GM18873 (cell line): ENCODE data around the gene THYN1.
"Not testable (repeated sequence)": the region's sequence is repeated elsewhere in the genome, so short reads cannot be mapped to it uniquely, and the experiment has no call there.

Experiments used
- ATAC-seq: cut with Tn5 transposase; IDR thresholded peaks from one replicate; pipeline ENCODE4 v1.9.1; 2021; ENCODE audit warnings: mild to moderate bottlenecking, moderate library complexity, moderate number of reproducible peaks; ENCODE audit not compliant: unreplicated experiment, low FRiP score

Gene THYN1

DNA sequence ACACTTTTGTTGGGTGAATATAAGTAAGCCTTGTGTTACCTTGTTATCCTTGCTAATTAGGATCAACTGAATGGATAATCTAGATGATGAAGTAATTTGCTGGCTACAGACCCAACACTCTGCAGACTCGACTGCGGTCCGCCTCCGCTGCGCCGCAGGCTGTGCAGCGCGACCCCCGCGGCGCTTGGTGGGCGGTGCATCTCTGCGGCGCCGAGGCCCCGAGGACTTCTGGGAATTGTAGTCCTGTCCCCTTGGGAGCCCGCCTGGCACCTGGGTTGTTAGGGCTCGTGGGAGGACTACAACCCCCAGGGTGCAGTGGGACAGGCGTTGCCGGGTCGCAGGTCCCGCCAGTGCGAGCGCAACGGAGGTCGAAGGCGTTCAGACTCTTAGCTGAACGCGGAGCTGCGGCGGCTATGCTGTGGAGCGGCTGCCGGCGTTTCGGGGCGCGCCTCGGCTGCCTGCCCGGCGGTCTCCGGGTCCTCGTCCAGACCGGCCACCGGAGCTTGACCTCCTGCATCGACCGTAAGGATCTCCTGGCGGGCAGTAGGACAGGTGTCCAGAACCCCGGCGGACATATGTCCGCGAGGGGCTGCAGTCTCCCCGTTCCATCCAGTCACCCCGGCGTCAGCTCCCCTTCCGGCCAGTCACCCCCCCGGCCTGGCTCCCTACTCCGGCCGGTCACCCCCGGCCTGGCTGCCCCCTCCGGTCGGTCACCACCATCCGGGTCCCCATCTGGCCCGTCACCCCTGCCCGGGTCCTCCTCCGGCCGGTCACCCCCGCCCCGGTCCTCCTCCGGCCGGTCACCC lies at the start of gene THYN1, which contains the start of gene ACAD8:
THYN1 (minus strand) TSS at position 165 of the 806 bp plus-strand sequence. CDS start 470 bp downstream, outside the sequence.
ACAD8 (plus strand) TSS at position 381 of the 806 bp plus-strand sequence; CDS start at position 414, 33 bp downstream.
- peak; percentile 99 for ATAC-seq

DNA sequence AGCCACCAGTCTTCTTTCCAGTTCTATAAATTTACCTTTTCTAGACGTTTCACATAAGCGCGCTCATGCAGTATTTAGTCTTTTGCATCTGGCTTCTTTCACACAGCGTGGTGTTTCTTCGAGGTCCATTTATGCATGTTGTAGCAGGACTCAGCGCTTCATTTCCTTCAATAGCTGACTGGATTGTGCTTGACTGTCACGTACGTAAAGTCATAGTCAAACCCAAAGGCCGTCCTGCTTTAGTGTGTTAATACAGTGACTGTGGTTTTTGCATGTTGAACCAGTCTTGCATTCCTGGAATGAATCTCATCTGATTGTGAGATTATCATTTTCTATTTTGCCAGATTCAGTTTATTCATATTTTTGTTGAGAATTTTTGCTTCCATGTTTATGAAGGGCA lies 41.5 kb upstream of the THYN1 start:
- no peak for ATAC-seq

DNA sequence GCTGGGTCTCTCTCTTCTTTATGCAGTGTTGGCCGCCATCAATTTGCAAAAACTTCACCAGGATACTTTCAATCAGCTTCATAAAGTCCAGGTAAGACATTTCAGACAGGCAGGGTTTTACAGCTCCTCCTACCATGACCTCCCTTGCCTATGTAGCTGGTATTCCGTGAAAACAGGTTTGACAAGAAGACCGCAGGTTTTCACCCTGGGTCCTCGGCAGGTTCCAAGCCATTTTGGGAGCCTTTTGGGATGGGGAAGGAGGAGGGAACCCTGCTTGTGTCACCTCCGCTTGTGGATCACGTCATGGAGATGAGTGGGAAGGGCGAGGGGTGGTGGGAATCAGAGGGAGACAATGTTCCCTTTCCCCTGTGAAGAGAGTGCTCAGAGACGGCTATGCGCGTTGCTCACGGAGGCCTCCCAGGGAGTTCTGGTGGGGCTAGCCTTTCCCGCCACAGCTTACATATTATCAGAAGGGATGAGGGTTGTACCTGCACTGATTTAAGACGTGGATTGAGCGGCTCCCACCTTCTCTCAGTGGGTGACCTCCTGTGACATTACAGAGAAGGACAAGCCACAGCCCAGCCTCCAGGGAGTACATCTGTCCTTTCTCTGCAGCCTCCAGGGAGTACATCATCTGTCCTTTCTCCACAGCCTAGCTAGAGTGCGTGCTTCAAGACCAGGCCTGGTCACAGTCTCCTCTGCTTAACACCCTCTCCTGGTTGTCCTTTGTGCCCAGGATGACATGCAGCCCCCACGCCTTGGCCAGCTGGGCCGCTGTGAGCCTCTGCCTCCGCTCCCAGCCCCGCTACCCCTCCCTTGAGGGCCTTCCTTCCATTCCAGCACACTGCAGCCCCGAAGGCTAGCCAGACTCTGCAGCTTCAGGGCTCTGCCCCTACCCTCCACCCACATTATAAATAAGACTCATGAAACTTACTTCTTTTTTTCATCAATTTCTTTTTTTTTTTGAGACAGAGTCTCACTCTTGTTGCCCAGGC lies 40.3 kb upstream of the THYN1 start:
- ATAC-seq: no peak

DNA sequence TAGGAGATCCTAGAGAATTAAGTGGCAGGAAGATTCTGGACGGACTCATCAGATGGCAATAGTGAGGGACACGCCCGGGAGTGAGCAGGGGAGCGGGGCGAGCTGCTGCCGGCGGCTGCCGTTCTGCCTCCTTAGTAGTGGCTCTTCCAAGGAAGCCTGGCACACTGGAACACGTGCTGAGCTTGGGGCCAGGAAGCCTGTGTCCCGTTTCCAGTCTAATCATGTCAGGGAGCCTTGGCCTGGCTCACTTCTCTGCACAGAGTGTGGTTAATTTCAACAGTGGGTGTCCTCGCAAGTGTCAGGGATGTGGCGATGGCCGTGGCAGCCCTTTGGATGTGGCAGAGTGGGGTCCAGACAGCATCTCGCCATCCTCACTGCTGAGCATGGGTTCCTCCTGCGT lies 39.5 kb upstream of the THYN1 start:
- no peak for ATAC-seq

DNA sequence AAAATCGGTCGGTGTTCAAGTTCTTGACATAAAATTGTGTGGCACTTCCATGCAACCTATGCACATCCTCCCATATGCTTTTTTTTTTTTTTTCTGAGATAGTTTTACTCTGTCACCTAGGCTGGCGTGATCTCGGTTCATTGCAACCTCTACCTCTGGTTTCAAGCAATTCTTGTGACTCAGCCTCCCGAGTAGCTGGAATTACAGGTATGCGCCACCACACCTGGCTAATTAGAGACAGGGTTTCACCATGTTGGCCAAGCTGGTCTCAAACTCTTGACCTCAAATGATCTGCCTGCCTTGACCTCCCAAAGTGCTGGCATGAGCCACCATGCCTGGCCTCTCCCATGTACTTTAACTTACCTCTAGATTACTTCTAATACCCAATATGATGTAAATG lies 38.0 kb upstream of the THYN1 start:
- no peak for ATAC-seq

DNA sequence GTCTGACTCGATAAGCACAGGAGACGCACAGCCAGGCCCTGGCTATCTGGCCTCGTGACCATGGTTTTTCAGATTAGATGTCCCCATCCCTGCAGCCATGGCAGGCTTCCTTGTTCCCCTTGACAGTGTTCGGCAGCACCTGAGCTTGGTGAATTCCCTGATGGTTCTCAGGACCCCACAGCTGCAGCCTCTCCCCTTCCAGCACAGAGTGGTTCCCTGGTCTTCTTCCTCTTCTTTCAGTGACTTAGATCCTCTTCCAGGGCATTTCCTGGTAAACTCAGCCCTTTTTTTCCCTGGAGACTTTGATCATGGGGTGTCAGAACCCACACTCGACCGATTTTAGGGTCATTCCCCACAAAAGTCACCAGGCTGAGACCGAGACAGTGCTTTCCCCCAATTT lies 37.5 kb upstream of the THYN1 start:
- no peak for ATAC-seq

DNA sequence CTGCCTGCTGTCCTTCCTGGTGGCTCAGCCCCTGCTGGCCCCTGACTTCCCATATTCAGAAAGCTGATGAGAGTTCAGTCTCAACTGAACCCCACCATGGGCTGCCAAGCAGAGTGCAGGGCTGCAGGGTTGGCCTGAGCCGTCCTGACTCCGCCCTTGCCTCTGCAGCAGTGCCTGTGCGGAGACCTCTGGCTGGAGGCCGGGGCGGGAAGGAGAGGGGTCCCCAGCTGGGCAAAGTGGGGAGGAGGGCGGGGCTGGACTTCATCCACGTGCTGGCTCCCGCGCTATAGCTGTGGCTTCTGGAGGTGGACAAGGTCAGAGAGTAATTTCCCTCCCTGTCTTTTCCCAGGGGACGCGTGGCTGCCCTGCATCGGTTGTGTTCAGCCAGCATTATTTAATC lies 36.6 kb upstream of the THYN1 start:
- no peak for ATAC-seq

DNA sequence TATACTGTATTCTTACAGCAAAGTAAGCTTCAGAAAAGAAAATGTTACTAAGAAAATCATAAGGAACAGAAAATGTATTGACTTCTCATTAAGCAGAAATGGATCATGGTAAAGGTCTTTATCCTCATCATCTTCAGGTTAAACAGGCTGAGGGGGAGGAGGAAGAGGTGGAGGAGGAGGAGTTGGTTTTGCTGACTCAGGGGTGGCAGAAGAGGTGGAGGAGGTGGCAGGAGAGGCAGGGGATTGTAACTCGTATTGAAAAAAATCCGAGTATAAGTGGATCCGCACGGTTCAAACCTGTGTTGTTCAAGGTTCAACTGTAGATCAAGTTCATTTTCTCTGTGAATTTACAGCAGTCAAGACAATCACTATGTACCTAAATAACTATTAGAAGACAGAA lies 36.0 kb upstream of the THYN1 start:
- no peak for ATAC-seq

DNA sequence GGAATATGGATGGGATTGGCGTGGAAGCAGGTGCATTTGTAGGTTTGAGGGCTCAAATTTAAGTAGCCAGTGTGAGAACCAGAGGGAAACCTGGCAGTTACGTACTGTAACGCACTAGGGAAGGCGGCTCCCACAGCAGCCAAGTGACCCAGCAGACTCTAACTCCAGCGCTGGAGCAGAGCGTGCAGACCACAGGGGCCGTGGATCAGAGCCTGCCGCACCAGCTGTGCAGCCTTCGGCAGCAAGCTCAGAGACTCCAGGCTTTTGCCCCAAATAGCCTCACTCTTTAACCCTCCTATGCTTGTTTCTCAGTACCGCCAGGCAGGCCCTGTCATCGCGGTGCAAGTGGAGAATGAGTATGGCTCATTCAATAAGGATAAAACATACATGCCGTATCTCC lies 35.3 kb upstream of the THYN1 start:
- ATAC-seq: no peak

DNA sequence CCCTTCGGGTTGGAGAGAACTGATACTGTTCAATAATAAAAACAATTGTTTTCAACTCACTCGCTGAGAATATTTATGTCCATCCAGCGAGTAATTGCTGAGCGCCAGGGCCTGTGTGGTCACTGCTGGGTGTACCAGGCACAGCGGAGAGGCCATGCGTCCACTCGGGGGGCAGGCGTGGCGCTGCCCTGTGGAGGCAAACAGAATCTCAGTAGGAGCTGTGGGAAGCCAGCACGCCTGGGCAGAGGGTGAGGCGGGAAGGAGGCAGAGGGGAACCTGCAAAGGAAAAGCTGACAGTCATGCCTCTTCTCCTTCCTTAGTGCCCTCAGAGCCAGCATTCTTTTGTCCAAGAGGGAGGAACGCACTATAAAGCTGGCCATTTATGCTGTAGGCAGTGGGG lies 34.4 kb upstream of the THYN1 start:
- ATAC-seq: no peak

DNA sequence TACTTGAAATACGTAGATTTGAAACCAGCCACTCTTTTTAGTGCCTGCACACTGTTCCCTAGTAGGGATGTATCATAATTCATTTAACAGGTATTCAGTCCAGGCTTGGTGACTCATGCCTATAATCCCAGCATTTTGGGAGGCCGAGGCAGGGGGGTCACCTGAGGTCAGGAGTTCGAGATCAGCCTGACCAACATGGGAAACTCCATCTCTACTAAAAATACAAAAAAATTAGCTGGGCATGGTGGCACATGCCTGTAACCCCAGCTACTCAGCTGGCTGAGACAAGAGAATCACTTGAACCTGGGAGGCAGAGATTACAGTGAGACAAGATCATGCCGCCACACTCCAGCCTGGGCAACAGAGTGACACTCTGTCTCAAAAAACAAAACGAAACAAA lies 31.2 kb upstream of the THYN1 start:
- not testable (repeated sequence) for ATAC-seq

DNA sequence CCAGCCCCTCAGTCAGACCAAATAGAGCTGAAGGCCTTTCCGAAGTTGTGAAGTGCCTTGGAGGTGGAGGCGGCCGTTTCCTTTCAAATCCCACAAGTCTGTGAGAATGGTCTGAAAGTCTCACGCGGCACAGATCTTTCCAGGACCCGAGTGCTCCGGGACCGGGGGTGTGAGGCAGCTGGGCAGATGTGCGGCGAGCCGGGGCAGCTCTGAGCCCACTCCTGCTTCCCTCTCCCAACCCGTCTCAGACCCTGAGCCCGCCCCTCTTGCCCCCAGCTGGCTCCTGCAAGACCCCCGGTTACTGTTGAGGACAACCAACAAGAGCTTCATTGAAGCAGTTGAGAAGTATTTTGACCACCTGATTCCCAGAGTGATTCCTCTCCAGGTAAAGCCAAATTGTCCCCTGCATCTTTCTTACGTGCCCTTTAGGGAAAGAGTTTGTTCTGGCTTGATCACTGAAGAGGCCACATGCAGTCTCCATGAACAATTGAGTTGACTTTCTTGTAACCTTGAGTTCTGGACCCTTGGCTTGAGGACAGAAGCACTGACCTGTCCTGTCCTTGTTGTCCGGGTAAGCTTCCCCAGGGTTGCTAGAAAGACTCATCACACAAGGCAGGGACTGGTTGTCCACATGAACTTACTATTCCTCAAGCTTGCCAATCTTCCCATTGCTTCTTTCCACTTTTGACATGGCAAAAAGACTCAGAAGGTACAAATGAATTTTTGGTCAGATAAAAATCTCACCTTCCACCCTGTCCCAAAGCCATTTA lies 30.5 kb upstream of the THYN1 start:
- no peak for ATAC-seq

DNA sequence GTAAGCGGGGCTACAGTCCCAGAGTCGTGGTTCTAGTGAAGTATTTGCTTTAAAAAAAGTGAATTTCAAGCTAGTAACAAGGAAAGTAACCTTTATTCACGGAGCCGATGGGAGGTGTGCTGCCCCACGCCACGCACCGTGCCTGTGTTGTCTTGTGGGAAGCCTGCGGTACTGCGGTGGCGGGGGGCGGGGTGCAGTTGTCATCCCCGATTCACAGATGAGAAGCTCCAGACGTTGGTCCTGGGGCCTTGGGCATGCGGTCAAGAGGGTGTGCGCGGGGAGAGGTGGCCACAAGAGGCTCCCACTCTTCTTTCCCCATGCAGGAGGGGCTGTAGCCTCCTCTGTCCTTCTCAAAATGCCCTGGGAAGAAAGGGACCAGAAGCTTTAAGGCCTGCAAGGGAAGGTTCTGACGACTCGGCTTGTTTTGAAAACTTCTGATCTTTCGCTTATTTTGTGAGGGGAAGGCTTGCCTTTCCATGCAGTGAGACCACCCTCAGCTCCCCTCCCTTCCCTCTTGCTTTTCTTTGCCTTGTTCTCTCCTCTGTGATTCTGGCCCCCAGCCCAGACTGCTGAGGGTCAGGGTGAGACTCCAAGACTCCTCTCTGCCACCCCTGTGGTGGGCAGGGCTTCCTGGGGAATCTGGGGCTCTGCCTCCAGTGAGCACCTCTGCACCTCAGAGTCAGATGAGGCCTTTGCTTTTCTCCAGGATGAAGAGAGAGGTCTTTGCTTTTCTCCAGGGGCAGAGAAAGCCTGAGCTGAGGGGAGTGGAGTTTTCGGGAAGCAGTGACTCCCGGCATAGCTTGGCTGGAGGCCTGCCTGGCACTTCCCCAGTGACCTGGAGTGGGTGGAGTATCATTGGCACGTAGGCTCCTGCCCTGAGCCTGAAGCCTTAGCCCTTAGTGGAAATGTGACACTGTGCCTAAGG lies 29.2 kb upstream of the THYN1 start:
- no peak for ATAC-seq

DNA sequence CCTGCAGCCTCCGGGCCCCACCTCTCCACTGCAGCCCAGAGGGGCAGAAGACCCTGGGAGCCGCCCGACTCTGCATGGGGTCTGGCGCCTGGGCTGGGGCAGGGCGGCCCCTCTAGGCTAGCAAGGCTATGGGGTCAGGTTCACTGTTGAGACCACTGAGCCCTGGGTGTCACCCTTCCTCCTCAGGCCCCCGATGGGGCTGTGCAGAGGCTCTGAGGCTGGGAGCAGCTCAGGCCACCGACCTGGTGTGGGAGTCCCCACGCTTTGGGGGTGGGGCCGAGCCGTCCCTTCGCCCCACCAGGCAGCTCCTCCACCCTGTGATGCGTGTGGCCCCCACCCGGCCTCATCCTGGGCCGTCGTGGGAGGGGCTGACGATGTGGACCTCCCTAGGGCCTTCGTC lies 28.5 kb upstream of the THYN1 start:
- ATAC-seq: not testable (repeated sequence)

DNA sequence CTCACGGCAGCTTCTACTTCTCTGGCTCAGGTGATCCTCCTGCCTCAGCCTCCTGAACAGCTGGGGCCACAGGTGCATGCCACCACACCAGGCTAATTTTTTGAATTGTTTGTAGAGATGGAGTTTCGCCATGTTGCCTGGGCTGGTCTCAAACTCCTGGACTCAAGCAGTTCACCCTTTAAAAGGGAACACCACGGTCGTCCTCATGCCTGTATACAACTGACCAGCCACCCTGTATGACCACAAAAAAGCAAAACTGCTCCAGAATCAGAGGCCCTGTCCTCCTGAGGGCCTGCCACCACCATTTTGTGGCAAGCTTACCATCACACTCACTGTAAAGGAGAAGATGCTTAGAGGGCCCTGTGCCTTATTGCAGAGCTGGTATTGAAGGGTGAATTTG lies 25.2 kb upstream of the THYN1 start:
- ATAC-seq: no peak

DNA sequence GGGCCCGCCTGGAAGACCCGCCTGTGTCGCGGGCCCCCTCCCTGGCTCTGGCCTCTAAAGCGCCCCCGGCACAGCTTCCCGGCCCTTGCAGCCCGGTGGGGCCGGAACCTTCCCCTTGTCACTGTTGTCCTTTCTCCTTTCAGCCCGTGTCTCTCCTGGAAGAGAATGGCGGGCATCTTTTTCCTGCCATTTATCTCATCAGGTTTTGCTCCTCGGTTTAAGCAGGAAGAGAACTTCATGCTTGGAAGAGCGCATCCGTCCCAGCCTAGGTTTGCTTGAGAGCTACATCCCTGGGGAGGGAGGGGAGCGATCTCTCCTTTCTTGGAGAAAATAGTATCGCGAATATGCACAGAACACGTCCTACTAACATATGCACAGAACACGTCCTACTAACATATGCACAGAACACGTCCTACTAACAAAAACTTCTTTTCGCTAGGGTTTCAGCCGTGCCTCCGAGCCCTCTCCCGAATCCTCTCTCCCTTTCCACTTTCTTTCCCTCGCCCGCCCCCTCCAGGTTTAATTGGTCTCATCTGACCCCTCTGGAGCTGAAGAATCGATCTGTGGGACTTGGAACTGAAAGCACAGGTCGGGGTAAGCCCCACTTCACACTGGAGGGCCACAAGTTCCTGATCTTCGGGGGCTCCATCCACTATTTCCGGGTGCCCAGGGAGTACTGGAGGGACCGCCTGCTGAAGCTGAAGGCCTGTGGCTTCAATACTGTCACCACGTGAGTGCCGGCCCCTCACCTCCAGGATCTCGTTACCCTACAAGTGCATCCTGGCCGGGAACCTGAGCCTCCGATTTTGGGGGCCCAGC lies 24.2 kb upstream of the THYN1 start:
- no peak for ATAC-seq

DNA sequence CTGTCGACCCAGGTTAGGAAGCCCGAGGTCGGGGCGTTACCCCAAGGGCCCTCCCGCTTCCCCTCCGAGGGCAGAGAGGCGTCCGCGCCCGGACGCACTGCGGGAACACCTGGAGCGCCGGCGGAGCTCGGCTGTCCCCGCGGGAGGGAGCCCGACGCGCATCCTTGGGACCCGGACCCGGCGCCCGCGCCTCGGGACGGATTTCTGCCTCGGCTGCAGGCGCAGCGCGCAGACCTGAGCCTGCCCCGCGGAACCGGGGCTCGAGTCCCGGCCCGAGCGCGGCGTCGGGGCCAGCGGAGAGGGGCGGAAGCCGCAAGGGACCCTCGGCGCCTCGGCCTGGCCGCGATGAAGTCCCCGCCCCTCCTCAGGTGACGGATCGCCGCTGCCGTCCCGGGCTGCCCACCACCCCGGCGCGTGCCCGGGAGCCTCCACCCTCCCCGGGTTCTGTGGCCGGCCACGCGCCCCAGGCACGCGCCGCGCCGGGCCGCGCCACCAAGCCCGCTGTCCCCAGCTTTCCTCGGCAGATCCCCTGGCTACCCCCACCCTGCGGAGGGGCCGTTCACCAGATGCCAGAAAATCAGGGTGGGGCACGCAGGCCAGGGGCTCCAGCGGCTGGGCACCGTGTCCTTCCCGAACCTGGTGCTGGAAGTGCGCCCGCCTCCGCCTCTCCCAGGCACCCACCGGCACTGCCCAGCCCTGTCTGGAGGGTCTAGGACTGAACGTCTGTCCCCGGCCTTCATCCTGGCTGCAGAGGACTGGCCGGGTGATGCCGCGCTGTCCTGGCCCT lies 23.4 kb upstream of the THYN1 start:
- ATAC-seq: no peak
